IMR-90 (cell line): ENCODE results near the gene GZMM. TPM values are rescaled to one million over a fixed set of nuclear protein-coding genes. Genes with fewer than 3 reads are reported as not detected.
A peak's percentile ranks its signal among the peaks of the same experiment; 100 is the strongest.

Source experiments
- ATAC-seq: fragments of 200-7000 bp; cut with Tn5 transposase; 2 replicates; pipeline ENCODE4 v1.9.1; 2020; ENCODE audit warnings: low read depth, mild to moderate bottlenecking, moderate library complexity
- BruUV-seq: library from RNA; stranded (reverse); fragments of 400-500 nt; replicated peaks from 2 replicates; lab custom pipeline; 2021; lab: Mats Ljungman, UMichigan
- CTCF ChIA-PET: fragments of 300-600 bp; formaldehyde crosslinking; extraction: SDS; loops from one replicate; lab custom pipeline; 2021; ENCODE audit warnings: antibody characterized with exemption; lab: Yijun Ruan, JAX
- POLR2A ChIA-PET: fragments of 300-600 bp; sonication (Branson Sonifier 250); formaldehyde crosslinking; loops from one replicate; lab custom pipeline; 2022; ENCODE audit warnings: antibody characterized with exemption; ENCODE audit not compliant: unreplicated experiment; lab: Charles Lee
- DNase-seq: peaks from one replicate; pipeline ENCODE4 v3.0.0; 2013
- H2AFZ ChIP-seq: replicated peaks from 2 replicates; pipeline ENCODE3; 2013; ENCODE audit warnings: low read length, mild to moderate bottlenecking; ENCODE audit not compliant: poor library complexity
- H2AK5ac ChIP-seq: 2 replicates; pipeline ENCODE4 v1.6.1; 2013; ENCODE audit warnings: low read depth, low read length, inconsistent platforms
- H2AK9ac ChIP-seq: replicated peaks from 2 replicates; pipeline ENCODE3; 2013; ENCODE audit warnings: mild to moderate bottlenecking, low read depth, low read length, moderate library complexity; ENCODE audit not compliant: poor library complexity
- H2BK120ac ChIP-seq: 2 replicates; pipeline ENCODE4 v1.6.1; 2013; ENCODE audit warnings: low read depth, low read length, inconsistent platforms
- H2BK15ac ChIP-seq: 3 replicates; pipeline ENCODE4 v1.6.1; 2013; ENCODE audit warnings: low read depth, low read length, inconsistent platforms
- H2BK20ac ChIP-seq: 2 replicates; pipeline ENCODE4 v1.6.1; 2013; ENCODE audit warnings: low read depth, mild to moderate bottlenecking, inconsistent platforms, low read length, moderate library complexity
- H2BK5ac ChIP-seq: 2 replicates; pipeline ENCODE4 v1.6.1; 2013; ENCODE audit warnings: mild to moderate bottlenecking, low read depth, low read length, inconsistent platforms; ENCODE audit not compliant: poor library complexity, severe bottlenecking
- H3K14ac ChIP-seq: replicated peaks from 2 replicates; pipeline ENCODE4 v1.6.1; 2013; ENCODE audit warnings: low read depth, low read length, inconsistent platforms
- H3K18ac ChIP-seq: 2 replicates; pipeline ENCODE4 v1.6.1; 2013; ENCODE audit warnings: low read depth, low read length, control low read depth
- H3K23ac ChIP-seq: 2 replicates; pipeline ENCODE4 v1.6.1; 2013; ENCODE audit warnings: low read depth, low read length, inconsistent platforms
- H3K27ac ChIP-seq: 2 replicates; pipeline ENCODE4 v1.5.1; 2013; ENCODE audit warnings: mild to moderate bottlenecking, control low read depth, low read length; ENCODE audit not compliant: insufficient read depth
- H3K27me3 ChIP-seq: 2 replicates; pipeline ENCODE4 v1.6.1; 2013; ENCODE audit warnings: low read length; ENCODE audit not compliant: control insufficient read depth, insufficient read depth
- H3K36me3 ChIP-seq: 2 replicates; pipeline ENCODE4 v1.6.1; 2013; ENCODE audit warnings: low read length, mixed read lengths; ENCODE audit not compliant: control insufficient read depth, insufficient read depth
- H3K4ac ChIP-seq: 2 replicates; pipeline ENCODE4 v1.6.1; 2013; ENCODE audit warnings: low read depth, low read length, inconsistent platforms
- H3K4me1 ChIP-seq: 2 replicates; pipeline ENCODE4 v1.6.1; 2013; ENCODE audit warnings: low read length, mixed read lengths; ENCODE audit not compliant: control insufficient read depth, insufficient read depth
- H3K4me2 ChIP-seq: 2 replicates; pipeline ENCODE4 v1.6.1; 2013; ENCODE audit warnings: low read depth, mild to moderate bottlenecking, control low read depth, low read length, moderate library complexity
- H3K4me3 ChIP-seq: 2 replicates; pipeline ENCODE4 v1.5.1; 2013; ENCODE audit warnings: low read depth, mild to moderate bottlenecking, control low read depth, low read length, moderate library complexity; ENCODE audit not compliant: insufficient read depth
- H3K56ac ChIP-seq: 2 replicates; pipeline ENCODE4 v1.6.1; 2013; ENCODE audit warnings: low read length, inconsistent platforms; ENCODE audit not compliant: insufficient read depth; ENCODE audit errors: extremely low read depth
- H3K79me1 ChIP-seq, 2 experiments: 2 replicates each; pipeline ENCODE4 v1.6.1; 2013; ENCODE audit warnings: low read length in 2 of 2, inconsistent platforms in 1 of 2, low read depth in 1 of 2
- H3K9ac ChIP-seq: 2 replicates; pipeline ENCODE4 v1.6.1; 2013; ENCODE audit warnings: low read depth, low read length, control low read depth
- H3K9me1 ChIP-seq: 2 replicates; pipeline ENCODE4 v1.6.1; 2013; ENCODE audit warnings: low read length, inconsistent platforms; ENCODE audit not compliant: insufficient read depth
- H3K9me3 ChIP-seq: 2 replicates; pipeline ENCODE4 v1.6.1; 2013; ENCODE audit warnings: low read length; ENCODE audit not compliant: control insufficient read depth, insufficient read depth
- H4K20me1 ChIP-seq: 2 replicates; pipeline ENCODE4 v1.6.1; 2013; ENCODE audit warnings: low read length, inconsistent platforms; ENCODE audit not compliant: insufficient read depth
- H4K5ac ChIP-seq: 2 replicates; pipeline ENCODE4 v1.6.1; 2013; ENCODE audit warnings: mild to moderate bottlenecking, low read depth, low read length, control low read depth
- H4K8ac ChIP-seq, 2 experiments: 2 replicates each; pipeline ENCODE4 v1.6.1; 2013; ENCODE audit warnings: low read depth in 2 of 2, low read length in 2 of 2, control low read depth in 1 of 2, inconsistent platforms in 1 of 2
- H4K91ac ChIP-seq: 2 replicates; pipeline ENCODE4 v1.6.1; 2013; ENCODE audit warnings: low read depth, low read length, inconsistent platforms; ENCODE audit not compliant: insufficient read depth
- CEBPB ChIP-seq: IDR thresholded peaks from 2 replicates; pipeline ENCODE4 v1.6.1; 2012; ENCODE audit warnings: low read depth, low read length, improper control_type of control experiment
- CHD1 ChIP-seq: IDR thresholded peaks from 2 replicates; pipeline ENCODE4 v1.6.1; 2012; ENCODE audit warnings: low read depth, low read length, improper control_type of control experiment
- MAFK ChIP-seq: IDR thresholded peaks from 2 replicates; pipeline ENCODE4 v1.6.1; 2012; ENCODE audit warnings: low read depth, low read length, improper control_type of control experiment
- MXI1 ChIP-seq: IDR thresholded peaks from 2 replicates; pipeline ENCODE4 v1.6.1; 2012; ENCODE audit warnings: low read depth, mild to moderate bottlenecking, low read length, moderate library complexity, borderline replicate concordance
- POLR2A ChIP-seq: IDR thresholded peaks from 2 replicates; pipeline ENCODE4 v1.6.1; 2012; ENCODE audit warnings: mild to moderate bottlenecking, low read depth, low read length
- RAD21 ChIP-seq: IDR thresholded peaks from 2 replicates; pipeline ENCODE4 v1.6.1; 2012; ENCODE audit warnings: low read length, improper control_type of control experiment
- SMC3 ChIP-seq: fragments of 150-350 bp; IDR thresholded peaks from 2 replicates; pipeline ENCODE4 v1.6.1; 2016; ENCODE audit warnings: low read depth, mild to moderate bottlenecking, antibody characterized with exemption, low read length, moderate library complexity
- WGBS, 2 experiments: methylation state at CpG; one replicate each; pipeline versions ENCODE4 v1.1.5 to v1.1.7; 2013; ENCODE audit warnings: missing lambda C conversion rate in 2 of 2; ENCODE audit not compliant: insufficient read length in 1 of 2; ENCODE audit errors: extremely low coverage in 2 of 2; 5-methylcytosine and 5-hydroxymethylcytosine counted together
- dilution Hi-C: fragments of 300-500 bp; cut with HindIII; formaldehyde crosslinking; loops from one replicate; pipeline ENCODE4 v1.14.3; 2018; ENCODE audit warnings: low sequenced_read_pairs; ENCODE audit not compliant: unreplicated experiment
- in situ Hi-C: fragments of 300-500 bp; cut with MboI; formaldehyde crosslinking; loops from 3 replicates; pipeline ENCODE4 v1.14.3; 2019; ENCODE audit warnings: low sequenced_read_pairs, inconsistent platforms, mixed read lengths
- intact Hi-C: fragments of 100-400 bp; cut with micrococcal nuclease; formaldehyde crosslinking; loops from 2 replicates; pipeline ENCODE4 v1.10.0; 2022
- polyA plus RNA-seq, 3 experiments: library from polyadenylated mRNA; depleted of rRNA; stranded (reverse); fragments of >200 nt; gene quantifications; 2 replicates each; pipeline ENCODE4 v1.2.3, GENCODE V29; 2012; ENCODE audit warnings: low replicate concordance in 1 of 3
- total RNA-seq: library from RNA; depleted of rRNA; stranded (reverse); fragments of >200 nt; gene quantifications from 2 replicates; pipeline ENCODE4 v1.2.3, GENCODE V29; 2012
- TF ChIP-seq, protein P1 (sequence below): fragments of 150-350 bp; IDR thresholded peaks from 2 replicates; pipeline ENCODE4 v1.6.1; 2016; ENCODE audit warnings: low read depth, mild to moderate bottlenecking, low read length, moderate library complexity, borderline replicate concordance

Gene GZMM
- total and polyA plus RNA-seq, 2 of the 4 experiments (the other 2 are of a cell fraction) = 0.24 TPM; not detected in 1

DNA sequence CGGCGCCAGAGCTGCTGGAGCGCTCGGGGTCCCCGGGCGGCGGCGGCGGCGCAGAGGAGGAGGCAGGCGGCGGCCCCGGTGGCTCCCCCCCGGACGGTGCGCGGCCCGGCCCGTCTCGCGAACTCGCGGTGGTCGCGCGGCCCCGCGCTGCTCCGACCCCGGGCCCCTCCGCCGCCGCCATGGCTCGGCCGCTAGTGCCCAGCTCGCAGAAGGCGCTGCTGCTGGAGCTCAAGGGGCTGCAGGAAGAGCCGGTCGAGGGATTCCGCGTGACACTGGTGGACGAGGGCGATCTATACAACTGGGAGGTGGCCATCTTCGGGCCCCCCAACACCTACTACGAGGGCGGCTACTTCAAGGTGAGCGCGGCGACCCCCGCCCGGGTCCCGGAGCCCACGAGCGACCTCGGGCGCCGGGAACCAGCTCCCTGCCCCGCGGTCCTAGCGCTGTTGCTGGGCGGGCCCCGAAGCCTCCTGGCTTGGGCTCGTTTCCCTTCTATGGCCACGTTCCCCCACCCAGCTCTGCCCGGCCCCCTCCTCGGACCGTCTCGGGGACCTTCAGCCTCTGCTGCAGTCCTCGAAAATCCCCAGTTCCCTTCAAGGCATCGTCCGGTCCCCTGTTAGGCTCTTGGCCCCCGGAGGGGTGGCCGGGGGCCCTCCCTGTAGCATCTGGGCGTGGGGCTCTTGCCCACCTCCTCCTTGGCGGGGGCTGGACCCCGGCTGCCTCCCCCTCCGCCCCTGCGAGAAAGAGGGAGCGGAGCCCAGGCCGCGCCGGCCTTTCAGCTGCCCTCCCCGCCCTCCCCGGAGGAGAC is 11.9 kb upstream of the GZMM start, which contains the start of gene CDC34:
Gene CDC34, plus strand, starts transcription at position 8 of the 808 bp plus-strand sequence. Its CDS starts 172 bp downstream, at position 180.
- CTCF ChIA-PET = interaction anchor here (2.0 kb wide), 1 partner anchor 21 kb away, joined by 11 read pairs; no protein-coding TSS in a partner anchor
- Histone ChIP-seq H3K4me3 (peak within 1 kb of the TSS; percentile 94), H2BK5ac (peak within 1 kb of the TSS; percentile 87), H2BK15ac (no peak within 1 kb of the TSS), H2BK20ac (no peak within 1 kb of the TSS), H3K56ac (peak within 1 kb of the TSS; percentile 65; the same call in 1 of the 2 replicates), H2AK9ac (peak within 1 kb of the TSS; percentile 100), H2AK5ac (peak within 1 kb of the TSS; percentile 78), H3K9me3 (no peaks in the 10 kb centered on the region), H3K14ac (peak within 1 kb of the TSS; percentile 94), H3K27me3 (no peaks in the 10 kb centered on the region; the same call in 1 of the 2 replicates), H3K4me2 (peak within 1 kb of the TSS; percentile 98), H4K20me1 (peaks cover 44% of the 10 kb centered on the region), H3K9ac (peak within 1 kb of the TSS; percentile 92), H2AFZ (peak within 1 kb of the TSS; percentile 99), H3K79me1 (peaks cover 4 to 46% of the 10 kb centered on the region in 2 experiments), H3K4me1 (peaks cover 8% of the 10 kb centered on the region), H3K36me3 (peaks cover 15% of the 10 kb centered on the region), H4K91ac (peak within 1 kb of the TSS; percentile 79), H3K4ac (peak within 1 kb of the TSS; percentile 95), H4K5ac (peak within 1 kb of the TSS; percentile 71), H4K8ac (peak within 1 kb of the TSS; percentile 76 to 86), H2BK120ac (peak within 1 kb of the TSS; percentile 77; the same call in 1 of the 2 replicates), H3K23ac (peak within 1 kb of the TSS; percentile 66; the same call in 1 of the 2 replicates), H3K9me1 (peaks cover 4% of the 10 kb centered on the region; the same call in 1 of the 2 replicates), H3K27ac (peak within 1 kb of the TSS; percentile 93), H3K18ac (peak within 1 kb of the TSS; percentile 74)
- POLR2A ChIA-PET = no interaction called here
- ATAC-seq = peak; percentile 28
- dilution Hi-C loops (no loop called here), intact Hi-C loops (loop anchor here (2.0 kb wide), 1 partner anchor 21 kb away; no protein-coding TSS in a partner anchor), in situ Hi-C loops (no loop called here)
- 0% methylated on average over 36 of the region's 84 CpGs; no CpG with 5 or more reads in 1 of the 2 experiments for WGBS, 2 experiments
- TF ChIP-seq MXI1 (no peak), CHD1 (no peak), SMC3 (no peak), POLR2A (peak; percentile 62; the same call in 1 of the 2 replicates), RAD21 (no peak), MAFK (no peak), CEBPB (no peak)
- TF ChIP-seq, protein P1, sequence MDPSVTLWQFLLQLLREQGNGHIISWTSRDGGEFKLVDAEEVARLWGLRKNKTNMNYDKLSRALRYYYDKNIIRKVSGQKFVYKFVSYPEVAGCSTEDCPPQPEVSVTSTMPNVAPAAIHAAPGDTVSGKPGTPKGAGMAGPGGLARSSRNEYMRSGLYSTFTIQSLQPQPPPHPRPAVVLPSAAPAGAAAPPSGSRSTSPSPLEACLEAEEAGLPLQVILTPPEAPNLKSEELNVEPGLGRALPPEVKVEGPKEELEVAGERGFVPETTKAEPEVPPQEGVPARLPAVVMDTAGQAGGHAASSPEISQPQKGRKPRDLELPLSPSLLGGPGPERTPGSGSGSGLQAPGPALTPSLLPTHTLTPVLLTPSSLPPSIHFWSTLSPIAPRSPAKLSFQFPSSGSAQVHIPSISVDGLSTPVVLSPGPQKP = no peak
- BruUV-seq = no TSS peak
- no peak for DNase-seq
